GM12873 (cell line): Measurements from ENCODE around the gene SCAMP4.

Experiments
- CTCF ChIP-seq: IDR thresholded peaks from 2 replicates; pipeline ENCODE4 v1.5.1; 2012; ENCODE audit warnings: low read depth, mild to moderate bottlenecking, moderate library complexity, low read length, control low read depth; ENCODE audit not compliant: insufficient read depth; ENCODE audit errors: missing control alignments

The SCAMP4 gene

GRCh38 chr19:1905110-1905862, at the start of gene SCAMP4, which contains the start of gene ADAT3:
Gene SCAMP4, plus strand, starts transcription at chr19:1905399. Its CDS starts 9,621 bp downstream, at chr19:1915020.
Gene ADAT3, plus strand, starts transcription at chr19:1905399. Its CDS starts 6,649 bp downstream, at chr19:1912048.
- no peak for TF ChIP-seq CTCF

- TF ChIP-seq CTCF: no peak
Observed at GRCh38 chr19:1855828-1856255, 49.4 kb upstream of the SCAMP4 start.

- TF ChIP-seq CTCF: no peak
Observed at GRCh38 chr19:1856345-1856697, 48.9 kb upstream of the SCAMP4 start.

- TF ChIP-seq CTCF: no peak
Observed at GRCh38 chr19:1856698-1857603, 48.2 kb upstream of the SCAMP4 start.

- no peak for TF ChIP-seq CTCF
Observed at GRCh38 chr19:1857648-1858326, 47.4 kb upstream of the SCAMP4 start.

GRCh38 chr19:1858412-1859081, 46.7 kb upstream of the SCAMP4 start:
- no peak for TF ChIP-seq CTCF
